D721Med (cell line): Measurements from ENCODE around the gene TTC7B.

ENCODE experiments used
- DNase-seq: peaks from one replicate; pipeline ENCODE4 v3.0.0; 2011; ENCODE audit warnings: low spot score; ENCODE audit not compliant: insufficient read length
- FAIRE-seq: peaks from 2 replicates; lab custom pipeline; 2011; peaks lifted over from hg19 to GRCh38; lab: Jason Lieb, UNC
- CTCF ChIP-seq: IDR thresholded peaks from 2 replicates; pipeline ENCODE4 v1.5.1; 2012; ENCODE audit warnings: mild to moderate bottlenecking, control low read depth; ENCODE audit not compliant: insufficient read depth; ENCODE audit errors: missing control alignments

Gene TTC7B

GRCh38 chr14:90816681-90817436 lies 629 bp upstream of the TTC7B start:
- TF ChIP-seq CTCF = no peak
- DNase-seq = no peak
- no peak for FAIRE-seq

- no peak for DNase-seq
- FAIRE-seq = no peak
- no peak for TF ChIP-seq CTCF
Measured at GRCh38 chr14:90815572-90815821, 733 bp downstream of the TTC7B start.

- DNase-seq = no peak
- no peak for FAIRE-seq
- no peak for TF ChIP-seq CTCF
Measured at GRCh38 chr14:90814806-90815571, 1.2 kb downstream of the TTC7B start.

- no peak for TF ChIP-seq CTCF
- FAIRE-seq (no peak), DNase-seq (no peak)
Measured at GRCh38 chr14:90813442-90813841, 2.8 kb downstream of the TTC7B start.

- DNase-seq (no peak), FAIRE-seq (no peak)
- no peak for TF ChIP-seq CTCF
Measured at GRCh38 chr14:90812109-90812508, 4.1 kb downstream of the TTC7B start.

GRCh38 chr14:90811641-90812040 lies 4.6 kb downstream of the TTC7B start:
- no peak for DNase-seq
- TF ChIP-seq CTCF = no peak
- peak; percentile 53 for FAIRE-seq

DNA sequence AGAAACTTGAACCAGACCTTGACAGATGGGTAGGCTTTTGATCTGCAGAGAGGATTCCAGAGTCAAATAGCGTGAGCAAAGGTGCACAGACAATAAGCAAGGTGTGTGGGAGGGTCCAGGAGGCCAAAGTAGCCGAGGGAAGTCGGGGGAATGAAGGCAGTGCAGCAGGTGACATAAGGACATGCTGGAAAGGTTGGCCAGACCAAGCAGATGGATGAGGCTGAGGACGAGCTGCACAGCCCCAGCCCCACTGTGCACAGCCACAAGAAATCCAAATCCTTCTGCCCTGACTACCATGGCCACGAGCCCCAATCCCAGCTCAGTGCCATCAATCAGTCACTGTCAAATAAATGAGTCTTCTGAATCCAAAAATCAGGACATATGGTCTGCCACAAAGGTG lies 5.4 kb downstream of the TTC7B start:
- DNase-seq (no peak), FAIRE-seq (no peak)
- TF ChIP-seq CTCF = no peak
